HG03135 (cell line): Measurements from ENCODE around the gene AR.

Source experiments
- ATAC-seq: cut with Tn5 transposase; IDR thresholded peaks from one replicate; pipeline ENCODE4 v1.9.1; 2021; ENCODE audit warnings: mild to moderate bottlenecking, moderate library complexity; ENCODE audit not compliant: unreplicated experiment

Gene AR

GRCh38 chrX:67543818-67544217, at the start of gene AR:
Gene AR, plus strand, starts transcription at chrX:67544021. Its CDS starts 1,126 bp downstream, at chrX:67545147.
- no peak for ATAC-seq

- no peak for ATAC-seq
Observed at GRCh38 chrX:67500617-67501016, 43.2 kb upstream of the AR start.

- no peak for ATAC-seq
Observed at GRCh38 chrX:67503004-67503403, 40.8 kb upstream of the AR start.

- ATAC-seq: no peak
Observed at GRCh38 chrX:67503453-67503852, 40.4 kb upstream of the AR start.

- no peak for ATAC-seq
Observed at GRCh38 chrX:67520671-67521070, 23.1 kb upstream of the AR start.

- ATAC-seq: no peak
Observed at GRCh38 chrX:67523002-67523681, 20.7 kb upstream of the AR start.

- ATAC-seq: no peak
Observed at GRCh38 chrX:67523932-67524331, 19.9 kb upstream of the AR start.

GRCh38 chrX:67524428-67524827, 19.4 kb upstream of the AR start:
- no peak for ATAC-seq

GRCh38 chrX:67524950-67525691, 18.7 kb upstream of the AR start:
- no peak for ATAC-seq

- ATAC-seq: no peak
Observed at GRCh38 chrX:67536564-67536963, 7.3 kb upstream of the AR start.

GRCh38 chrX:67538383-67538782, 5.4 kb upstream of the AR start:
- ATAC-seq: no peak

- ATAC-seq: no peak
Observed at GRCh38 chrX:67544281-67545035, 637 bp downstream of the AR start.

GRCh38 chrX:67545036-67545821, 1.4 kb downstream of the AR start:
- ATAC-seq: no peak

- no peak for ATAC-seq
Observed at GRCh38 chrX:67545893-67546495, 2.2 kb downstream of the AR start.

GRCh38 chrX:67546496-67547423, 2.9 kb downstream of the AR start:
- no peak for ATAC-seq

GRCh38 chrX:67555578-67556203, 11.9 kb downstream of the AR start:
- ATAC-seq: no peak

GRCh38 chrX:67558267-67558666, 14.4 kb downstream of the AR start:
- ATAC-seq: no peak

- ATAC-seq: no peak
Observed at GRCh38 chrX:67563469-67564448, 19.9 kb downstream of the AR start.
